Trophoblast cell (in vitro differentiated cells and primary cell): ENCODE results near the gene SH2D4B.
"Not testable (repeated sequence)": the region's sequence is repeated elsewhere in the genome, so short reads cannot be mapped to it uniquely, and the experiment has no call there.

ENCODE experiments used
- DNase-seq, 2 donors: peaks; one replicate each; pipeline ENCODE4 v3.0.0-alpha.2; 2016
- H2AFZ ChIP-seq: 2 replicates; pipeline ENCODE4 v1.6.1; 2013; ENCODE audit warnings: low read length, moderate library complexity, mild to moderate bottlenecking; ENCODE audit not compliant: insufficient read depth, poor library complexity
- H2AK5ac ChIP-seq: 2 replicates; pipeline ENCODE4 v1.6.1; 2013; ENCODE audit warnings: mild to moderate bottlenecking, low read length
- H2BK120ac ChIP-seq: 2 replicates; pipeline ENCODE4 v1.6.1; 2013; ENCODE audit warnings: low read length, mild to moderate bottlenecking, moderate library complexity; ENCODE audit not compliant: insufficient read depth, poor library complexity
- H2BK12ac ChIP-seq: 2 replicates; pipeline ENCODE4 v1.6.1; 2013; ENCODE audit warnings: mild to moderate bottlenecking, low read length, moderate library complexity
- H2BK5ac ChIP-seq: 2 replicates; pipeline ENCODE4 v1.6.1; 2013; ENCODE audit warnings: low read length, low read depth, moderate library complexity, mild to moderate bottlenecking; ENCODE audit not compliant: poor library complexity
- H3K14ac ChIP-seq: 2 replicates; pipeline ENCODE4 v1.6.1; 2013; ENCODE audit warnings: mild to moderate bottlenecking, low read length
- H3K18ac ChIP-seq: 2 replicates; pipeline ENCODE4 v1.6.1; 2013; ENCODE audit warnings: mild to moderate bottlenecking, low read length
- H3K23ac ChIP-seq: 2 replicates; pipeline ENCODE4 v1.6.1; 2013; ENCODE audit warnings: low read length
- H3K27ac ChIP-seq: 2 replicates; pipeline ENCODE4 v1.5.1; 2013; ENCODE audit warnings: low read depth, mild to moderate bottlenecking, inconsistent platforms, low read length, moderate library complexity
- H3K27me3 ChIP-seq: 2 replicates; pipeline ENCODE4 v1.6.1; 2013; ENCODE audit warnings: inconsistent platforms, mild to moderate bottlenecking, low read length, moderate library complexity; ENCODE audit not compliant: insufficient read depth
- H3K36me3 ChIP-seq, 2 experiments: 1 replicate in 1 of 2; 2 replicates in 1 of 2; pipeline ENCODE4 v1.6.1; 2013; ENCODE audit warnings: low read length in 2 of 2, mild to moderate bottlenecking in 2 of 2, moderate library complexity in 1 of 2; ENCODE audit not compliant: insufficient read depth in 2 of 2, control insufficient read depth in 1 of 2
- H3K4ac ChIP-seq: 2 replicates; pipeline ENCODE4 v1.6.1; 2013; ENCODE audit warnings: low read depth, mild to moderate bottlenecking, low read length, moderate library complexity
- H3K4me1 ChIP-seq, 2 experiments: 1 replicate in 1 of 2; 2 replicates in 1 of 2; pipeline ENCODE4 v1.6.1; 2013; ENCODE audit warnings: low read length in 2 of 2, mild to moderate bottlenecking in 2 of 2, moderate library complexity in 1 of 2; ENCODE audit not compliant: insufficient read depth in 2 of 2, control insufficient read depth in 1 of 2
- H3K4me2 ChIP-seq: 2 replicates; pipeline ENCODE4 v1.6.1; 2013; ENCODE audit warnings: inconsistent platforms, mild to moderate bottlenecking, low read length, moderate library complexity
- H3K4me3 ChIP-seq: 2 replicates; pipeline ENCODE4 v1.5.1; 2013; ENCODE audit warnings: mild to moderate bottlenecking, low read depth, low read length, inconsistent platforms
- H3K79me1 ChIP-seq: one replicate; pipeline ENCODE4 v1.6.1; 2013; ENCODE audit warnings: low read length
- H3K79me2 ChIP-seq: 2 replicates; pipeline ENCODE4 v1.6.1; 2013; ENCODE audit warnings: low read length, mild to moderate bottlenecking; ENCODE audit not compliant: control insufficient read depth, insufficient read depth, poor library complexity
- H3K9ac ChIP-seq: 2 replicates; pipeline ENCODE4 v1.6.1; 2013; ENCODE audit warnings: mild to moderate bottlenecking, low read length
- H3K9me3 ChIP-seq: 2 replicates; pipeline ENCODE4 v1.6.1; 2013; ENCODE audit warnings: low read depth, mild to moderate bottlenecking, control low read depth, inconsistent platforms, low read length; ENCODE audit not compliant: insufficient read depth
- H4K12ac ChIP-seq: 2 replicates; pipeline ENCODE4 v1.6.1; 2013; ENCODE audit warnings: low read depth, mild to moderate bottlenecking, low read length, moderate library complexity
- H4K8ac ChIP-seq: 2 replicates; pipeline ENCODE4 v1.6.1; 2013; ENCODE audit warnings: low read depth, mild to moderate bottlenecking, low read length, moderate library complexity
- H4K91ac ChIP-seq: one replicate; pipeline ENCODE4 v1.6.1; 2013; ENCODE audit warnings: low read depth, mild to moderate bottlenecking, low read length, moderate library complexity
- WGBS: extraction: QIAGEN DNeasy Blood & Tissue Kit; methylation state at CpG from one replicate; pipeline ENCODE4 v1.1.7; 2013; ENCODE audit warnings: missing lambda C conversion rate; ENCODE audit not compliant: insufficient read length, insufficient coverage; ENCODE audit errors: extremely low coverage; 5-methylcytosine and 5-hydroxymethylcytosine counted together

SH2D4B gene

DNA sequence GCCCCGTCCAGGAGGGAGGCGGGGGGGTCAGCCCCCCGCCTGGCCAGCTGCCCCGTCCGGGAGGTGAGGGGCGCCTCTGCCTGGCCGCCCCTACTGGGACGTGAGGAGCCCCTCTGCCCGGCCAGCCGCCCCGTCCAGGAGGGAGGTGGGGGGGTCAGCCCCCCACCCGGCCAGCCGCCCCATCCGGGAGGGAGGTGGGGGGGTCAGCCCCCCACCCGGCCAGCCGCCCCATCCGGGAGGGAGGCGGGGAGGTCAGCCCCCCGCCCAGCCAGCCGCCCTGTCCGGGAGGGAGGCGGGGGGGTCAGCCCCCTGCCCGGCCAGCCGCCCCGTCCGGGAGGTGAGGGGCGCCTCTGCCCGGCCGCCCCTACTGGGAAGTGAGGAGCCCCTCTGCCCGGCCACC is 3.1 kb upstream of the SH2D4B start:
- not testable (repeated sequence) for H2AK5ac ChIP-seq, H3K4ac ChIP-seq, H3K79me1 ChIP-seq, H3K4me3 ChIP-seq, H3K79me2 ChIP-seq, H4K91ac ChIP-seq, H2AFZ ChIP-seq, H3K27me3 ChIP-seq, H3K4me2 ChIP-seq, H3K14ac ChIP-seq, H3K9me3 ChIP-seq, H3K36me3 ChIP-seq, H4K8ac ChIP-seq, H2BK12ac ChIP-seq, H3K18ac ChIP-seq, H3K27ac ChIP-seq, H2BK120ac ChIP-seq, H4K12ac ChIP-seq, H3K23ac ChIP-seq, H2BK5ac ChIP-seq, H3K9ac ChIP-seq, DNase-seq
- WGBS, result no CpG with 5 or more reads among the region's 30 CpGs
- H3K4me1 ChIP-seq, result peaks cover 9 to 13% of the 10 kb centered on the region in 2 experiments

- Histone ChIP-seq H3K4me1 (peaks cover 9 to 13% of the 10 kb centered on the region in 2 experiments), H3K27ac (no peak overlapping the region), H3K9ac (no peak overlapping the region), H3K27me3 (no peaks in the 10 kb centered on the region), H3K79me2 (no peaks in the 10 kb centered on the region), H3K18ac (no peak overlapping the region), H2AFZ (no peak overlapping the region), H2AK5ac (no peak overlapping the region), H3K9me3 (peaks cover 9% of the 10 kb centered on the region), H3K23ac (no peak overlapping the region), H3K4me3 (peak overlapping the region; percentile 26), H2BK12ac (no peak overlapping the region), H3K4me2 (no peak overlapping the region), H3K36me3 (no peaks in the 10 kb centered on the region), H2BK120ac (no peak overlapping the region), H4K12ac (no peak overlapping the region), H4K91ac (no peak overlapping the region), H2BK5ac (no peak overlapping the region), H3K4ac (no peak overlapping the region), H3K79me1 (peaks cover 2% of the 10 kb centered on the region), H4K8ac (no peak overlapping the region), H3K14ac (no peak overlapping the region)
- no CpG with 5 or more reads among the region's 50 CpGs for WGBS
- peak; percentile 41 to 56 for DNase-seq
These were observed 1.9 kb upstream of the SH2D4B start for GRCh38 chr10:80535671-80536360.

- H2BK120ac ChIP-seq, result no peak overlapping the region
- WGBS, result no CpG with 5 or more reads among the region's 17 CpGs
- H3K4me2 ChIP-seq, result no peak overlapping the region
- H4K8ac ChIP-seq, result no peak overlapping the region
- no peak overlapping the region for H4K12ac ChIP-seq
- peak overlapping the region; percentile 20 for H2AK5ac ChIP-seq
- H2BK5ac ChIP-seq, result no peak overlapping the region
- H3K27me3 ChIP-seq, result no peaks in the 10 kb centered on the region
- H3K18ac ChIP-seq, result no peak overlapping the region
- H3K36me3 ChIP-seq, result no peaks in the 10 kb centered on the region
- H2AFZ ChIP-seq, result no peak overlapping the region
- H3K9ac ChIP-seq, result no peak overlapping the region
- H3K23ac ChIP-seq, result no peak overlapping the region
- no peak overlapping the region for H3K4ac ChIP-seq
- no peak overlapping the region for H4K91ac ChIP-seq
- no peak overlapping the region for H2BK12ac ChIP-seq
- peaks cover 9 to 13% of the 10 kb centered on the region in 2 experiments for H3K4me1 ChIP-seq
- H3K4me3 ChIP-seq, result no peak overlapping the region
- peak in 1 of 2 donors; percentile 21 for DNase-seq
- no peak overlapping the region for H3K27ac ChIP-seq
- no peak overlapping the region for H3K14ac ChIP-seq
- H3K79me1 ChIP-seq, result peaks cover 2% of the 10 kb centered on the region
- H3K9me3 ChIP-seq, result peaks cover 9% of the 10 kb centered on the region
- H3K79me2 ChIP-seq, result no peaks in the 10 kb centered on the region
These were observed 1.3 kb upstream of the SH2D4B start for GRCh38 chr10:80536361-80536835.

DNA sequence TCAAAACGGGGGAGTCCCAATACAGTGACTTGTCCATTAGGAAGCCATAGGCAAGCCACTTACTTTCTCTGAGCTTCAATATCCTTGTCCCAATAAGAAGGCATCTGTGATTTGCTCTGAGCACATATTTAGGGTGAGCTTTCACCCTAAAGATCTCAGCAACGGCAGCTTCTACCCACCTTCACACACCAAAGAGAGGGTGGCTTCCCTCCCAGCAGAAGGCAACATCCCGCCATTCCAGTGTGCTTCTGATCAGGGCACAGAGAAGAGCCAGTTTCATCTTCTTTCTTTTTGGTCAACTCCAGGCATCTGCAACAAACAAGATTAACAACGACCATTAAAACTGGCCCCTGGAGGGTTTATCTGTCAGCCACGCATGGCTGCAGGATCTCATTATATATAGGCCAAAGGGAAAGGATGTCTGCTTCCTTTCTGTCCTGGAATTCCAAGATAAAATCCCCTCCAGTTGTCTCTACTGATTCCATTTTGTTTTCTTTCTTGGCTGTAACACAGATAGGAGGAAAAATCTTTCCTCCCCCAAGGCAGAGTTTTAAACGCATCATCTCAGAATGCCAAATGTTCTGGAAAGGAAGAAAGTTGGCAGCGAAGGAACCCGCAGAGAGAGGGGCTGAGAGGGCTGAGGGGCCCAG is 491 bp upstream of the SH2D4B start:
- H2BK5ac ChIP-seq, result no peak overlapping the region
- H3K27ac ChIP-seq, result peak overlapping the region; percentile 53
- H3K79me1 ChIP-seq, result peaks cover 2% of the 10 kb centered on the region
- peaks cover 9 to 13% of the 10 kb centered on the region in 2 experiments for H3K4me1 ChIP-seq
- H3K18ac ChIP-seq, result no peak overlapping the region
- no peaks in the 10 kb centered on the region for H3K27me3 ChIP-seq
- no peak overlapping the region for H4K8ac ChIP-seq
- no peak overlapping the region for H3K4ac ChIP-seq
- no peak overlapping the region for H3K23ac ChIP-seq
- H4K91ac ChIP-seq, result peak overlapping the region; percentile 28
- no peak overlapping the region for H2AK5ac ChIP-seq
- no peak overlapping the region for H2BK12ac ChIP-seq
- no peak overlapping the region for H3K9ac ChIP-seq
- no peaks in the 10 kb centered on the region for H3K36me3 ChIP-seq
- no peaks in the 10 kb centered on the region for H3K79me2 ChIP-seq
- H3K4me2 ChIP-seq, result no peak overlapping the region
- no CpG with 5 or more reads among the region's 8 CpGs for WGBS
- no peak for DNase-seq
- H3K4me3 ChIP-seq, result no peak overlapping the region
- no peak overlapping the region for H2AFZ ChIP-seq
- H3K14ac ChIP-seq, result no peak overlapping the region
- no peak overlapping the region for H2BK120ac ChIP-seq
- peaks cover 9% of the 10 kb centered on the region for H3K9me3 ChIP-seq
- H4K12ac ChIP-seq, result no peak overlapping the region
